Ramos (cell line): ENCODE measurements around the gene MRPS18B.

Experiments
- in situ Hi-C: fragments of 300-500 bp; cut with MboI; formaldehyde crosslinking; loops from one replicate; pipeline ENCODE4 v1.14.3; 2022; ENCODE audit warnings: low sequenced_read_pairs; ENCODE audit not compliant: unreplicated experiment

The MRPS18B gene

DNA sequence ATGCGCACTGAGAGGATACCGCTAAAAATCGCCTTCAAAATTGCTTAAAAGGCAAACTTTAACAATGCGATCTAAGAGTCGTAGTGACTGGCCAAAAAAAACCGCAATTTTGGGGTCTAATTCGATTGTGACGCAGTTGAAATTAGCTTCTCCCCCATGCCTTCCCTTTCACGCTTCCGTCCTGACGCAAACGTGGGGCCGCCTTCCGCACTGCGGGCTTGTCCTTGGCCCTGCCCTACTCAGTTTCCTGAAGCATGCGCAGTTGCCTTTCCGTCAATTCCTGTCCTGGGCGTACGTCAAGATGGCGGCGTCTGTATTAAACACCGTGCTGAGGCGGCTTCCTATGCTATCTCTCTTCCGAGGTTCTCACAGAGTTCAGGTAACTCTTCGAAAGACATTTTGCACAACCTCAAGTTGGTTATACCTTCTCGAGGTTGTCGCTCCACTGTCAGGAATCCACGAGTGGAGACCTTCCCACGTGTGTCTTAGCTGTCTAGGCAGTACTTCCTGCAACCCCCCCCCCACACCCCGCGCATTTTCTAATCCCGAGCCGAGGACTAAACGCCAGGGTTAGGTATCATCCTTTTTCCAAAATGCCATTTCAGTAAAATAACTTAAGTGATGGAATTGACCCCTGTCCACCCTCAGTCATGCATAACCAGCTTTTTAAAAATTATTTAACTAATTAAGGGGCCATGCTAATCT is at the start of gene MRPS18B:
Gene MRPS18B, plus strand, starts transcription at position 276 of the 705 bp plus-strand sequence. Its CDS starts 26 bp downstream, at position 302.
- in situ Hi-C loops, result no loop called here

DNA sequence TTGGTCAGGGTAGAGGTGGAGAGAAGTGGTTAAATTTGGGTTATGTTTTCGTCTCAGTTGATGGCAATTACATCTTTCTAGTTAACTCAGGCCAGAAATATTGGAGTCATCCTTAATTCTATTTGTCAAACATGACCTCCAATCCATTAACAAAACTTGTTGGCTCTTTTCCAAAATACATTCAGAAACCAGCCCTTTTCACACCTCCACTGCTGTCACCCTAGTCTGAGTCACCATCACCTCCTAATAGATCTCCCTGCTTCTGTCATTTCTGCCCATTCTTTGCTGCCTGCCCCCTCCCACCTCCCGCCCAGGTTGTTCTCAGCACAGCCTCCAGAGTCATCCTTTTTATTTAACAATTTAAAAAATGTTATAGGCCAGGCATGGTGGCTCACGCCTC is 49.4 kb upstream of the MRPS18B start:
- in situ Hi-C loops, result no loop called here

DNA sequence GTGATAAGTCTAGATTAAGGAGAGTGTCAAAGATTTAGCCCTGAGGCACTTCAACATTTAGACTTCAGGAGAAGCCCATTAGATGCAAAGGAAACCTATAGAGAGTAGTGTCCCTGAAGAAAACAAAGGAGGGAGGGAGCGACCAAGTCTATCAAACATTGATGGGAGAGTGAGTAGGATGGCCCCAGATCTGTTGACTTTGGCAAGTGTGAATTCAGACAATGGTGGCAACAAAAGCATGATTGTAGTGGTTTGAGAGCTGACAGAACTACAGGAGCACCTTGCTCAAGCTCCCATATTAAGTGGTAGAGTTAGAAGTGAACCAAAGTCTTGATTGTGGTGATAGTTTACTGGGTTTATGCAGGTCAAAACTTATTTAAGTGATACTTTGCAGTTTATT is 47.4 kb upstream of the MRPS18B start:
- in situ Hi-C loops, result no loop called here

DNA sequence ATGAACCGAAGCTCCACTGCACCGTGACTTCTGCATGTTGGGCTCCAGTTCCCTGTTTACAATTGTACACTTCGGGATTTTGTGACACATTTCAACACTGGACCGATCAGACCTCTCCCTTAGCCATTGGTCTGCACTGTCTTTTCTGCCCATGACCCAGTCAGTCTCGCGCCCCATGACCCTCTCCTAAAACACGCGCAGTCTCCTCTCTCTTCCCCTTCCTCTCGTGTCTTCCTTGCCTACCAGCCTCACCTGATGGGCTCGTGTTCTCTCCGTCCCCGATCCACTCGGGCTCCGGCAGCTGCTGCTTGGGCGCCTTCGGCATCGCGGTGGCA is 46.9 kb upstream of the MRPS18B start:
- in situ Hi-C loops, result no loop called here

- in situ Hi-C loops, result no loop called here
Observed at GRCh38 chr6:30571075-30571761, 46.4 kb upstream of the MRPS18B start, which contains the start of gene ABCF1. Gene ABCF1 (plus strand): TSS chr6:30571442. CDS start chr6:30571488, 46 bp downstream.

- in situ Hi-C loops, result no loop called here
Observed at GRCh38 chr6:30571762-30572082, 45.9 kb upstream of the MRPS18B start.

DNA sequence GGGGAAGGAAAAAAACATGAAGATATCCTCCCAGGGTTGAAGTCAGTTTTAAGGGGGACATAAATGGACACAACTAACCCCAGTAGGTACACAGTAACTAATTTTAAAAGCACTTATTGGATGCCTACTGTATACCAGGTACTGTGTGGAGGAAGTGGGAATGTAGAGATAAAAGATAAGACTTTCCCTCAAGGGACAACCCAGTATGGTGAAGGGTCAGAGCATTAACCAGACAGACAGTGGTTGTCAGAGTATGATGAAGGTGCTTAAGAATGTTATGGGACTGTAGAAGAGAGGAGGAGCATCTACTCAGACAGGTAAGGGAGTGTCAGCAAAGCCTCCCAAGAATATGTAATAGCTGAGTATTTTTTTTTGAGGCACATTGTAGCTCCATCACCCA is 45.5 kb upstream of the MRPS18B start:
- in situ Hi-C loops, result no loop called here

DNA sequence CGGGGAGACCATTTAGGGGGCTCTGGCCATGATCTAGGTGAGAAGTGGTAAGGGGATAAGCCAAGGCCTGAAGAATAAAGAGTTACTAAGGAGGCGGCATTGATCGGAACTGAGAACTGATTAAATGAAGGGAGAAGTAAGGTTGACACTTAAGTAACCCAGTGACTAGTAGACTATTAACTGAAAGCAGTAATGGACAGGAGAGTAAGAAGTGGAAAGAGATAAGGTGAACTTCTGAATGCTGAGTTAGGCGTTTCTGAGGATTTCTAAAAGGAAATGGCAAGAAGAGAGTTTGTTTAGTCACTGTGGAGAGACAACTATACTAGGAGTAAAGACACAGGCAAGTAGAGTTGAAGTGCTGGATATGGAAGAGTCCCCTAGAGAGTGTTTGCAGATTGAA is 44.5 kb upstream of the MRPS18B start:
- in situ Hi-C loops, result no loop called here

- in situ Hi-C loops, result no loop called here
Observed at GRCh38 chr6:30578051-30578450, 39.6 kb upstream of the MRPS18B start.

DNA sequence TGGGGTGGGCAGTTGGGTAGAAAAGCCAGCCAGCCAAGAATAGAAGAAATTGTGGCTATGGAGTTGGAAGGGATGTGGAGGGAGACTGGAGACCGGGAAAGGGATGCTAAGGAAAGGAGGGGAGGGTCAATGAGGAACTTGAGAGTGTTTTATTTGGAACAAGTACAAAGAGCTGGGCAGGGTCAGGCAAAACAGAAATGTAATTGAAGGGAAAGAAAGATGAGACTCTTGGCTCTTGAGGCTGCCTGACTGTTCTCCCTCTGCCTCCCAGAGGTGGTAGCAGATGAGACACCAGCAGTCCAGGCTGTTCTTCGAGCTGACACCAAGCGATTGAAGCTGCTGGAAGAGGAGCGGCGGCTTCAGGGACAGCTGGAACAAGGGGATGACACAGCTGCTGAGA is 33.7 kb upstream of the MRPS18B start:
- in situ Hi-C loops, result no loop called here

- in situ Hi-C loops, result no loop called here
Observed at GRCh38 chr6:30589754-30590358, 27.8 kb upstream of the MRPS18B start.

- in situ Hi-C loops, result no loop called here
Observed at GRCh38 chr6:30590509-30590908, 27.1 kb upstream of the MRPS18B start.

DNA sequence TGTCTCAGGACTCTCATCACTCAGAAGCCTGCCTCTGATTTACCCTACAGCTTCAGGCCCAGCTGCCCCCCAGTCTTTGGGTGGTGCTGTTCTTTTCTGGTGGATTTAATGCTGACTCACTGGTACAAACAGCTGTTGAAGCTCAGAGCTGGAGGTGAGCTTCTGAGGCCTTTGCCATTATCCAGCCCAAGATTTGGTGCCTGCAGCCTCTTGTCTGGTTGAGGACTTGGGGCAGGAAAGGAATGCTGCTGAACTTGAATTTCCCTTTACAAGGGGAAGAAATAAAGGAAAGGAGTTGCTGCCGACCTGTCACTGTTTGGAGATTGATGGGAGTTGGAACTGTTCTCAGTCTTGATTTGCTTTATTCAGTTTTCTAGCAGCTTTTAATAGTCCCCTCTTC is 26.6 kb upstream of the MRPS18B start:
- in situ Hi-C loops, result no loop called here

- in situ Hi-C loops, result no loop called here
Observed at GRCh38 chr6:30592287-30592686, 25.4 kb upstream of the MRPS18B start.

DNA sequence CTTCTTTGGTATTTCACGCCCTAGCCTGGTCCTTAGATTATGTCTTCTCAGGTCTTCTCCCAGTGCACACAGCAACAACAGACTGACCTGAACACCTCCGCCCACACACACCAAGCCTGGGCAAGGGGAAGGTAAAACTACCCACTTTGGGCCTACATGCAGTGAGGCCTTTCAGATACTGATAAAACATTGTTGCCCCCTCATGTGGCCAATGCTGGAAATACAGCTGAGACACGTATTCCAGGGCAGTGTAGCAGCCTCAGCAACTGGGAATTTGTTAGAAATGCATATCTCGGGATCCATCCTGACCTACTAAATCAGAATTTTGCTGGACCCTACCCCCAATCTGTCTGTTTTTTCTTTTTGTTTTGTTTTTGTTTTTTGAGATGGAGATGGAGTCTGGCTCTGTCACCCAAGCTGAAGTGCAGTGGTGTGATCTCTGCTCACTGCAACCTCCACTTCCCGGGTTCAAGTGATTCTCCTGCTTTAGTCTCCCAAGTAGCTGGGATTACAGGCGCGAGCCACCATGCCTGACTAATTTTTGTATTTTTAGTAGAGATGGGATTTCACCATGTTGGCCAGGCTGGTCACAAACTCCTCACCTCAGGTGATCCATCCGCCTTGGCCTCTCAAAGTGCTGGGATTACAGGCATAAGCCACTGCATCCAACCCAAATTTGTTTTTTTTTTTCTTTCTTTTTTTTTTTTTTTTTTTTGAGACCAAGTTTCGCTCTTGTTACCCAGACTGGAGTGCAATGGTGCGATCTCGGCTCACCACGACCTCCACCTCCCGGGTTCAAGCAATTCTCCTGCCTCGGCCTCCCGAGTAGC is 20.1 kb upstream of the MRPS18B start:
- in situ Hi-C loops, result loop anchor here (5.0 kb wide), 1 partner anchor 115 kb away; no protein-coding TSS in a partner anchor

- in situ Hi-C loops, result loop anchor here (5.0 kb wide), 1 partner anchor 117 kb away; no protein-coding TSS in a partner anchor
Observed at GRCh38 chr6:30598912-30599624, 18.6 kb upstream of the MRPS18B start.

GRCh38 chr6:30599625-30600324 is 17.9 kb upstream of the MRPS18B start:
- in situ Hi-C loops, result loop anchor here (5.0 kb wide), 1 partner anchor 117 kb away; no protein-coding TSS in a partner anchor

- in situ Hi-C loops, result no loop called here
Observed at GRCh38 chr6:30600451-30600961, 17.1 kb upstream of the MRPS18B start.

DNA sequence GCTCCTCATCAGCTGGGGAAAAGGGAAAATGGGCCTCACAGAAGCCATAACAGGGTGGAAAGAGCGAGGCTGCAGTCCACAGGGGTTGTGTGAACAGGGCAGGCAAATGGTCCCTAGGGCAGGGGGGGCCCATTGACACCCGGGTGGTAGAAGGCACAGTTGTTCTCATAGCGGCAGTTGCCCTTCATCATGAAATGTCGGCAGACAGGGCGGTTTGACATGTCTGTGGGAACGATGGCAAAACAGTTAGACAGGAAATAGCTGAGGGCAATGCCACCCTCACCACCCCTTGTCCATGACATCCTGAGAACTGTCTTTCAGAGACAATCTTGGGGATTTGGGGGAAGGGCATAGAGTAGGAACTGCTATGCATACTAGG is 16.2 kb upstream of the MRPS18B start:
- in situ Hi-C loops, result no loop called here
